IPS-11a (cell line): ENCODE measurements around the gene CELSR2.
"Not testable (repeated sequence)": the region's sequence is repeated elsewhere in the genome, so short reads cannot be mapped to it uniquely, and the experiment has no call there.

Experiments
- H3K4me3 ChIP-seq: one replicate; pipeline ENCODE4 v1.5.1; 2013; ENCODE audit warnings: low read depth, low read length, control low read depth

CELSR2 gene

GRCh38 chr1:109300650-109301151 is 51.4 kb downstream of the CELSR2 start:
- H3K4me3 ChIP-seq = no peak overlapping the region

- H3K4me3 ChIP-seq = no peak overlapping the region
These were observed 52.5 kb downstream of the CELSR2 start for GRCh38 chr1:109301874-109302273.

GRCh38 chr1:109304226-109304920 is 55.0 kb downstream of the CELSR2 start:
- no peak overlapping the region for H3K4me3 ChIP-seq

GRCh38 chr1:109305991-109306390 is 56.7 kb downstream of the CELSR2 start:
- H3K4me3 ChIP-seq = not testable (repeated sequence)

GRCh38 chr1:109306832-109307273 is 57.5 kb downstream of the CELSR2 start, which contains the start of gene MYBPHL:
MYBPHL (minus strand) TSS chr1:109307011; CDS start chr1:109306991, 20 bp downstream.
- H3K4me3 ChIP-seq = no peak within 1 kb of the TSS

GRCh38 chr1:109307274-109308021 is 58.1 kb downstream of the CELSR2 start:
- no peak overlapping the region for H3K4me3 ChIP-seq

GRCh38 chr1:109309347-109309746 is 60.0 kb downstream of the CELSR2 start:
- no peak overlapping the region for H3K4me3 ChIP-seq

- H3K4me3 ChIP-seq = no peak overlapping the region
These were observed 62.9 kb downstream of the CELSR2 start for GRCh38 chr1:109312246-109312645.

GRCh38 chr1:109312978-109313775 is 63.8 kb downstream of the CELSR2 start:
- no peak overlapping the region for H3K4me3 ChIP-seq

- no peak overlapping the region for H3K4me3 ChIP-seq
These were observed 65.5 kb downstream of the CELSR2 start for GRCh38 chr1:109314795-109315194.

GRCh38 chr1:109315288-109315687 is 65.9 kb downstream of the CELSR2 start:
- no peak overlapping the region for H3K4me3 ChIP-seq

- no peak overlapping the region for H3K4me3 ChIP-seq
These were observed 67.2 kb downstream of the CELSR2 start for GRCh38 chr1:109316506-109316905.

- H3K4me3 ChIP-seq = no peak overlapping the region
These were observed 69.8 kb downstream of the CELSR2 start for GRCh38 chr1:109319114-109319513.

GRCh38 chr1:109322974-109323373 is 73.6 kb downstream of the CELSR2 start:
- H3K4me3 ChIP-seq = no peak overlapping the region
